ENCODE data around the gene NFKBIE.
A peak's percentile ranks its signal among the peaks of the same experiment; 100 is the strongest.
"Not testable (repeated sequence)": the region's sequence is repeated elsewhere in the genome, so short reads cannot be mapped to it uniquely, and the experiment has no call there.

The NFKBIE gene

GRCh38 chr6:44245391-44245911 lies 19.9 kb downstream of the NFKBIE start:
- no peak for DNase-seq (ENCODE audit: low read depth)

DNA sequence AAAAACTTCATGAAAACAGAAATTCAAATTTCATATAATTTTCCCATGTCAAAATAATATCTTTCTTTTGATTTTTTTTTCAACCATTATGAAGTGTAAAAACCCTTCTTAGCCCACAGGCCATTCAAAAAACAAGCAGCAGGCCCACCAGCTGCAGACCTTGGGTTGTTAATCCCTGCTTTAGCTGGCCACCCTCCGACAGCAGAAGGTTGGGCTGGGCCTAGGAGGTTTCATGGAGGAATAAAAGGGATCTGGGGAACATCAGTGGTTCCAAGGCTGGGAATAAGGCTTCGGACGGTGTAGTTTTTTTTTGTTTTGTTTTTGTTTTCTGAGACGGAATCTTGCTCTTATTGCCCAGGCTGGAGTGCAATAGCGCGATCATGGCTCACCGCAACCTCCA lies 22.0 kb downstream of the NFKBIE start:
- DNase-seq (ENCODE audit: low read depth): no peak

- DNase-seq (ENCODE audit: low read depth): no peak
These were observed 26.5 kb downstream of the NFKBIE start for GRCh38 chr6:44238687-44239350.

- peak; percentile 76 for DNase-seq (ENCODE audit: low read depth)
These were observed 27.4 kb downstream of the NFKBIE start for GRCh38 chr6:44237813-44238433.

- DNase-seq (ENCODE audit: low read depth): no peak
These were observed 28.1 kb downstream of the NFKBIE start for GRCh38 chr6:44237021-44237812.

- no peak for DNase-seq (ENCODE audit: low read depth)
These were observed 29.3 kb downstream of the NFKBIE start for GRCh38 chr6:44235891-44236516.

- DNase-seq (ENCODE audit: low read depth): no peak
These were observed 30.1 kb downstream of the NFKBIE start for GRCh38 chr6:44235269-44235668.

GRCh38 chr6:44234101-44235025 lies 31.0 kb downstream of the NFKBIE start:
- DNase-seq (ENCODE audit: low read depth): no peak

DNA sequence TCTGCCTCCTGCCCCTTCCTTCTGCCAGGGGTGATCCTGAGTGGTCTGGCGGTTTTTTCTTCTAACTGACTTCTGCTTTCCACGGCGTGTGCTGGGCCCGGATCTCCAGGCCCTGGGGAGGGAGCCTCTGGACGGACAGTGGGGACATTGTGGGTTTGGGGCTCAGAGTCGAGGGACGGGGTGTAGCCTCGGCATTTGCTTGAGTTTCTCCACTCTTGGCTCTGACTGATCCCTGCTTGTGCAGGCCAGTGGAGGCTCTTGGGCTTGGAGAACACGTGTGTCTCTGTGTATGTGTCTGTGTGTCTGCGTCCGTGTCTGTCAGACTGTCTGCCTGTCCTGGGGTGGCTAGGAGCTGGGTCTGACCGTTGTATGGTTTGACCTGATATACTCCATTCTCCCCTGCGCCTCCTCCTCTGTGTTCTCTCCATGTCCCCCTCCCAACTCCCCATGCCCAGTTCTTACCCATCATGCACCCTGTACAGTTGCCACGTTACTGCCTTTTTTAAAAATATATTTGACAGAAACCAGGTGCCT lies 31.7 kb downstream of the NFKBIE start:
- DNase-seq (ENCODE audit: low read depth): no peak

GRCh38 chr6:44232676-44233566 lies 32.4 kb downstream of the NFKBIE start:
- no peak for DNase-seq (ENCODE audit: low read depth)

DNA sequence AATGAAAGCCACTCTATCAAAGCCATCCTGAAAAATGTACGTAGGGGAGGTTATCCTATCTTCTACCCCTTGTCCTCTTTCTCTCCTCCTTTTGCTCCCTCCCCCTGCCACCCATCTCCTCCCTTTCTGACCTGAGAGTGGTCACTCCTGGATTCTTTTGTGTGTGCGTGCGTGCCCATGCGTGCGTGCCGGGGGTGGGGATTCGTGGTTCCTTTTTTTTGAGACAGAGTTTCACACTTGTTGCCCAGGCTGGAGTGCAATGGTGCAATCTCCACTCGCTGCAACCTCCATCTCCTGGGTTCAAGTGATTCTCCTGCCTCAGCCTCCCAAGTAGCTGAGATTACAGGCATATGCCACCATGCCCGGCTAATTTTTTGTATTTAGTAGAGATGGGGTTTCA lies 33.9 kb downstream of the NFKBIE start:
- DNase-seq (ENCODE audit: low read depth): not testable (repeated sequence)

DNA sequence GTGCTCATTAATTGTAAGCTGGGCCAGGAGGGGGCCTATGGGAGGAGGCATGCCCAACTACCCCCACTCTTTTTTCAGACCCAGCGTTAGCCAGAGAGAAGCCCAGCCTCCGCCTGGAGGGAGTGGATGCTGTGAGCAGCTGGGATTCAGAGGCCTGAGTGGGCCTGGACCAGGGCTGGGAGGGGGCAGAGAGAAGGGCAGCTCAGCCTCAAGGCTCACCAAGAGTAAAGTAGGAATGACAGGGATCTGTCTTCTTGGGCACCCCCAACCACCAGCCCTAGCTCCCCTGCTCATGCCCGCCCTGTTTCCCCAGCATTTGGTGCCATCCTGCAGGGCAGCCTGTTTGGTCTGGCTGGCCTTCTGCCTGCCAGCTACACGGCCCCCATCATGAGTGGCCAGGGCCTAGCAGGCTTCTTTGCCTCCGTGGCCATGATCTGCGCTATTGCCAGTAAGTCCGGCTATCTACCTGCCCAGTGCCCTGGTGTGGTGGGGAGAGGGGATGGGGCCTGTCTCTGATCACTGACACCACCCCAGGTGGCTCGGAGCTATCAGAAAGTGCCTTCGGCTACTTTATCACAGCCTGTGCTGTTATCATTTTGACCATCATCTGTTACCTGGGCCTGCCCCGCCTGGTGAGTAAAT lies 35.2 kb downstream of the NFKBIE start:
- no peak for DNase-seq (ENCODE audit: low read depth)

GRCh38 chr6:44229376-44230033 lies 35.8 kb downstream of the NFKBIE start:
- no peak for DNase-seq (ENCODE audit: low read depth)

DNA sequence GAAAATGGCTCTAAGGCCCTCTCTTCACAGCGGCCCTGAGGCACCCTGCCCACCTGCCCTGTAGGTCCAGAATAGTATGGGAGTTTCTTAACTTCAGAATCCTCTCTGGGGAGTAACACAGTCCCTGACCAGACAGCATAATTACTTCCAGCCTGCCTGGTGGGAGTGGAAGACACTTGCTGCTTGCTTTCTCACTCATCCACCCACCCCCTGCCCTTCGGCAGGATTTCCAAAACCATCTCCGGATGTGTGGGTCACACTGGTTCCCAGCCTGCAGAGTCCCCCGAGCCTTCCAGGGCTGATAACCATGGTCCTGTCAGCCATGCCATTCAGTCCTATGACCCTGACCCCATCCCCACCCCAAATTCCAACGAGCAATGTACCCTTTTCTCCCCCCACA lies 36.5 kb downstream of the NFKBIE start:
- no peak for DNase-seq (ENCODE audit: low read depth)

DNA sequence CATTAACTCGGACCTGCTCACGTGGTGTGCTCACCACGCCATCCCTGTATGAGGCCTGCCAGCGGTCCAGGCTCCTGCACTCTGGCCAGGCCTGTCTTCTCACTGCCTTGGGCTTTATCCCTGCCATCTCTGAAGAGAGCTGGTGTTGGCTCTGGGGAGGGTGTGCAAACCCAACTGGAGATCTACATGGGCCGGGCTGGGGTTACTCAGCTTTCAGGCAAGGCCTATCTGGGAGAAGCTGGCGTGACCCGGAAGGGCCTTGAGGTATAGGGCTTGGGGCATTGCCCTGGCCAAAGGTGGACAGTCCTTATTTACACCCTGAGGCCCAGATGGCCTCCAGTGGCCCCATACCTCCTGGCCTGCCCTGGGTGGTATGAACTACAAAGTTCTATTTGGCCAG lies 36.9 kb downstream of the NFKBIE start:
- no peak for DNase-seq (ENCODE audit: low read depth)

- DNase-seq (ENCODE audit: low read depth): no peak
These were observed 37.3 kb downstream of the NFKBIE start for GRCh38 chr6:44228031-44228430.

DNA sequence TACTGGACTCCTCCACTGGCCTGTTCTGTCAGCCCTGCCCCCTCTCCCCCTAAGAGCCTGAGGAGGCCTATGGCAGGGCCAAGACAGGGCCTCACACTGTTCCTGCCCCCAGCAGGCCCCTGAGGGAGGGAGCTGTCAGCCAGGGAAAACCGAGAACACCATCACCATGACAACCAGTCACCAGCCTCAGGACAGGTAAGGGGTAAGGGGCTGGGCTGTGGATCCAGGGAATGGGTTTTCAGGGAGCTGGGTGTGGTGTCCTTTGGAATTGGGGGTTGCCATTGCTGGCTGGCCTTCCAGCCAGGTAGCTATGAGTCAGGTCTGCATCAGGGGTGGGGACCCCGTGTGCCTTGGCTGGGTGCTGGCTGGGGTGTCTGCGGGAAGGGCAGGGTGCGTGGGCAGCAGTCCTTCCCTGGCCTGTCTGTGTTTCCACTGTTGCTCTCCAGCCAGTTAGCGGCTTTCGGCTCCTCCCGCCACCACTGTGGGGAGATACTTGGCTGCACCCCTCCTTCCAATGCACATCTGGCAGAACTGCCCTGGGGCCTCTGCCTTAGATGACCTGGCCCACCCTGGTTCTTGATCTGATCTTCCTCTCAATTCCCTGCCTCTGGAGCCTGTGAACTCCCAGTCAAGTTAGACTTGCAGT lies 38.1 kb downstream of the NFKBIE start:
- DNase-seq (ENCODE audit: low read depth): no peak

- DNase-seq (ENCODE audit: low read depth): no peak
These were observed 38.8 kb downstream of the NFKBIE start for GRCh38 chr6:44226368-44227147.

Measured in activated T-cell treated with anti-CD3 and anti-CD28 coated beads for 1 hour (primary cell).